HG03045 (cell line): ENCODE data around the gene FAIM2.

ENCODE experiments used
- ATAC-seq: cut with Tn5 transposase; IDR thresholded peaks from one replicate; pipeline ENCODE4 v1.9.1; 2021; ENCODE audit warnings: mild to moderate bottlenecking, moderate library complexity; ENCODE audit not compliant: unreplicated experiment

FAIM2 gene

DNA sequence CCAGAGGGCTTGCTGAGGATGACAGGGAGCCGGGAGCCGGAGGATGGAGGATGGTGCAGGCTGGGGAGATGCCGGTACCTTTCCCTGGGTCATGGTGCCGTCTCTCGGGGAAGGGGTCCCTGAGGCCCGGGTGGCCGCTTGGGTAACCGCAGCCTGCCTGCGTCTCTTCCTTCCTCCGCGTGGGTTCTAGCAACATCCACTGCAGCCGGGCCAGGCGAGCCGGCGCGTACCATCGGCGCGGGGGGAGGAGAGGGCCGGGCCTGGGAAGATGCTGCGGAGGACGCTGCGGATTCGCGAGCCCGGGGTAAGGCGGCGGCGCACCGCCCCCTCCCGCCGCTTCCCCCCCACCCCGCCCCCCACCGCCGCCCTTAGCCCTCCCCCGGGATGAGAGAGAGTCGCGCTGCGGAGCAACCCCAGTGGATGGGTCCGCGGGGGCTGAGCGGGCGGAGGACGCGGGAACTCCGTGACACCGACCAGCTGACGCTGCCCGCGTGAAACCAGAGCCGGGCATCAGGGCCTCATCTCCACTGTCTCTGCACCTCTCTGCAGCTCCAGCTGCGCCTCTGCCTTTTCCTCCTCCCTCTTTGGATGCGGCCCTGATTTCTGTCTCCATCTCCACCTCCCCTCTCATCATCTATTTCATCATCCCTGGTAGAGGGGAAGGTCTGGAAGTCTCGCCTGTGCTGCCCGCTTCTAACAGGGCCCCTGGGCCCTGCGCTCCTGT lies at the start of gene FAIM2:
TSS of gene FAIM2 (minus strand) at position 201 of the 724 bp plus-strand sequence. CDS start at position 93, 108 bp downstream.
- no peak for ATAC-seq

DNA sequence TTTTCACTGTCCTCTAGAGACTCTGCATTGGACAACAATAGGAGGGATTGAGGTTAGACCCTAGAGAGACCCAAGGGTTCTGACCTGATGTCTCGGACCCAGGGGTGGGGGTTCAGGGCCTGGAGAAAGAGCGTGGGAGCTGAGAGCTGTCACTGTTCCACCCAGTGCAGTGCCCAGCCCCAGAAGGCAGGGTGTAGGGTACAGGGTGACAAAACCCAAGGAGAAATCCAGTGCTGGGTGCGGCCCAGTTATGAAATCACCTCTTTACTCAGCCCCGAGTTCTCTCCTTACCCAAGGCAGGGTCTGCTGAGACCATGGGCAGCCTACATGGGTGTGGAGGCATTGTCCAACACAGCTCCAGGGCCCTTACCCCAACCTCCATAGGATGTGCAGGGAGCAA lies 49.5 kb upstream of the FAIM2 start:
- no peak for ATAC-seq

DNA sequence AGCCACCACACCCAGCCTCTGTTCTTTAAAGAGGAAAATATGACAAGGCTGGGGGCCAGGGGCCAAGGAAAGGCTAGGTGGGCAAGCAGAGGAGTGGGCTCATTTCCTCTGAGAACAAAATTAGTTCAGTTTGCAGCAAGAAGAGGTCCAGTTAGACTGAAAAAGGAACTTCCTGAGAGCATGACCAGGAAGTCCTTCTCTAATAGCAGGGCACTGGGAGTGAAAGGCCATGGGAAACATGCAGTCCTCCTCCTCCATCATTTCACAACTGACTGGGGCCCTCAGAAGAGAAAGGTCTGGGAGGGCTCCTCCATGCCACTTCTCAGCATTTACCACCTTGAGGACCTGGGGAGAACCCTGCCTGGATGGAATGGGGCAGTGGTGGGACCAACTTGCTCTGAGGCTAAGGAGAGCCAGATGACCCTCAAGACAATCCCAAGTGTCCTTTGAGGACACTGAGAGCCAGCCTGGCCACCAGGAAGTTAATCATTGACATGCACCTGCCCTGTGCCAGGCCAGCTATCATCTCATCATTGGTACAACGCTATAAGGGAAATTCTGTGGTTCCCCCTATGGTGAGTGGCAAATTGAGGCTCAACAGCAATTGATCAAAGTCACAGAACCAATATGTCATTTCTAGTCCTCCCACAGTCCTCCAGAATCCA lies 48.8 kb upstream of the FAIM2 start:
- no peak for ATAC-seq

DNA sequence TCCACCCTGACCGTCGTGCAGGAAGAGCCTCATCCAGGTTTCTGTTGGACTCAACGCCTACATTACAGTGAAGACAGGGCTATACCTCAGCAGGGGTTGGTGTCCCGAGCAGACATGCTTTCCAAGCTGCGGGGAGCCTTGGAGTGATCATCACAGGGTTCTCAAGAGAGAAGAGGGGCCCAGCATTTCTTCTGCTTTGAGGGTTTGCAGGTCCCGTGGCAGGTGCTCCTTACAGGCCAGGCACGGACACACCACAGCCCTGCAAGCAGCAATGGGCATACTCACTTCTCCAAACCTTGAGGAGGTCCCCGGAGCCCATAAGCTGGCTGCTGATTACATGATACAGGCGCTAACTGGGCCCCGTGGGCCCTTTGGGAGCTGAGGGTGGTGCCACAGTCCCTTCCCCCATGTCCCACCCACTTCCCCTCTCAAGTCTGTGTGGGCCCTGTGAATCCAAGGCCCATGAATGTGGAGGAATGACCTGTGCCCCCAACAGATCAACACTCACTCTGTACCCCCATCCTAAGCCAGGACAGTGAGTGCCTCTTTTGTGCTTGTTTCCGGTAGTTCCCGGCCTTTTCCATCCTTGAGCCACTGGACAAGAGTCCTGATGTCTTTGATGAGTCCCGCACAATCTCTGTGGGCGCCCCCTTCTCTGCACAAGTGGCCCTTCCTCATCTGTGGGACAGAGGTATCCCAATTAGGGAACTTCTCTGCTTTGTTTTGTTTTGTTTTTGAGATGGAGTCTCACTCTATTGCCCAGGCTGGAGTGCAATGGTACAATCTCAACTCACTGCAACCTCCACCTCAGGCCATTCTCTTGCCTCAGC lies 47.9 kb upstream of the FAIM2 start:
- no peak for ATAC-seq

DNA sequence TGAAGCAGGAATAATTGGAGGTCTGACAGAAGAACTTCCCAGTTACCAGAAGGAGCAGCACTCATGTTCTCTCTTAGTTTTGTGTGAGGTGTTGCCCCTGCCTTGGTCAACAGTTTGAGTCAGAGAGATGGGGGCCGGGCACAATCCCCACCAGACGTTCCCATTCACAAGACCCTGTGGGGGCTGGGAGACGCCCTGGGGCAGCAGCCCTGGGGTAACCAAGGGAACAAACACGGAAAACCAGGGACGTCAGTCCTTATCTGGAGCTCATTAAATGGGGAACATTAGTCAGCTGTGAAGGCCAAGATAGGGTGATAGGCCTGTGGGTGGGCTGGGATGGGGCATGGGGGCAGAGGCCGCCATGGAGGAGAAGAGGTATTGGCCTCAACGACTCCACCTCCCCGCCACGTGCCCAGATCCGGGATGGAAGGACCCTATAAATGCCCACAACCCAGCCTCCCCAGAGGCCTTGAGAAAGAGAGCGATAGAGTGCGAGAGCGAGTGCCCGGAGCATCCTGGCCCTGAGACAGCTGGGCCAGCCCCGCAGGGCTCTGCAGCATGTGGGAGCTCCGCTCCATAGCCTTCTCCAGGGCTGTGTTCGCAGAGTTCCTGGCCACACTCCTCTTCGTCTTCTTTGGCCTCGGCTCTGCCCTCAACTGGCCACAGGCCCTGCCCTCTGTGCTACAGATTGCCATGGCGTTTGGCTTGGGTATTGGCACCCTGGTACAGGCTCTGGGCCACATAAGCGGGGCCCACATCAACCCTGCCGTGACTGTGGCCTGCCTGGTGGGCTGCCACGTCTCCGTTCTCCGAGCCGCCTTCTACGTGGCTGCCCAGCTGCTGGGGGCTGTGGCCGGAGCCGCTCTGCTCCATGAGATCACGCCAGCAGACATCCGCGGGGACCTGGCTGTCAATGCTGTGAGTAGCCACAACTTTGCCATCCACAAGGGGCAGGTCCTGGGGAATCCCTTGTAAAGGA lies 46.9 kb upstream of the FAIM2 start, which contains the start of gene AQP2:
TSS of gene AQP2 (plus strand) at position 465 of the 979 bp plus-strand sequence. CDS start at position 559, 94 bp downstream.
- ATAC-seq = no peak

DNA sequence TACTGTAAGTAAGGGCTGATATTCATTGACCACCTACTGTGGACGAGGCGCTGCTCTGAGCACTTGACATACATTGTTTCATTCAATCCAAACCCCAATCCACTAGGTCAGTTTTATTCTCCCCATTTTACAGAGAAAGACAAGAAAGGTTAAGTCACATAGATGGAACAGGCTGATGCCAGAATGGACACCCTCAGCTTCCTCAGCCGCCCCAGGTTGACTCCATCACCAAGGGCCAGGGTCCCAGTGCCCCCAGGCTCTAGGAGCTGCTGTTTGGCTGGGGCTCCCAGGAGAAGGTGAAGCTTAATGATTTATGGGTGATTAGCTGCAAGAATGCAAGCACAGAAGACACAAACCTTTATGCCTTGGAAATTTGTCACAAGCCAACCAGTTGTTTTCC lies 46.2 kb upstream of the FAIM2 start:
- no peak for ATAC-seq

DNA sequence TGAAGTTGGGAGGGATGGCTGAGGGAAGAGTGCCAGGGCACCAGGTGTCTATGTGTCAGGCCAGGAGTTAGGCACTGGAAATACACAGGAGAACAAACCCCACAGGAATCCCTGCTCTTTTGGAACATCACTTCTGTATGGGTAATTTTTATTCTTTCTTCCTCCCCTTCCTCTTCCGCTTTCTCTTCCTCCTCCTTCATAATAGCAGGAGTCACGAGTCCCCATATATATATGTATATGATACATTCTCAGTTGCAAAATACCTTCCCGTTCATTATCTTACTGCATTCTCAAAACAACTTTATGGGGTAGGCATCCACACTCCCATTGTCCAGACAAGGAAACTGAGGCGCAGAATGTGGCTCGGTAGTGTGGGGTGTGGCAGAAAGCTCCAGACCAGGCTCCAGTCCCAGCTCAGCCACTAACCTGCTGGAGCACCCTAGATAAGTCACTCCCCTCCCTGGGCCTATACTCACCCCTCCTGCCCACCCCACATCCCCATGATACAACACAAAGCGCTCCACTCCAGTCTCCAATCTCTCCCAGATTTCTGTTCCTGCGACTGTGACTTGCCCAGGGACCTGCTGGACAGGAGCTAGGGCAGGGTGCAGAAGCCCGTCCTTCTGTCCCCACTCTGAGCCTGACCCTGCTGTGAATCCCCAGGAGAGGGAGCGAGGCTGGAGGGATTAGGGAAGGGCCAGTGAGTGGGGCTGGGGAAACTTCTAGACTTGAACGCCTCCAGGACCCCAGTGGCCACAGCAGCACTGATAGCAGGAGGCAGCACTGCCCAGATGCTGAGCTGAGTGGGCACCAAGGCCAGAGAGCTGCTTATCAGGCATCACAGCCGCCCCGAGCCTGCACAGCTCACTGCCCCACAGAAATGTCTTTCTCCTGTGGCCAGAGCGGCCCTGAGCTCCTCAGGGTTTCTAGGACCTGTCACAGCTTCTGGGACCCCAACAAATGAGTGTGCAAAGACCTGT lies 45.5 kb upstream of the FAIM2 start:
- no peak for ATAC-seq

DNA sequence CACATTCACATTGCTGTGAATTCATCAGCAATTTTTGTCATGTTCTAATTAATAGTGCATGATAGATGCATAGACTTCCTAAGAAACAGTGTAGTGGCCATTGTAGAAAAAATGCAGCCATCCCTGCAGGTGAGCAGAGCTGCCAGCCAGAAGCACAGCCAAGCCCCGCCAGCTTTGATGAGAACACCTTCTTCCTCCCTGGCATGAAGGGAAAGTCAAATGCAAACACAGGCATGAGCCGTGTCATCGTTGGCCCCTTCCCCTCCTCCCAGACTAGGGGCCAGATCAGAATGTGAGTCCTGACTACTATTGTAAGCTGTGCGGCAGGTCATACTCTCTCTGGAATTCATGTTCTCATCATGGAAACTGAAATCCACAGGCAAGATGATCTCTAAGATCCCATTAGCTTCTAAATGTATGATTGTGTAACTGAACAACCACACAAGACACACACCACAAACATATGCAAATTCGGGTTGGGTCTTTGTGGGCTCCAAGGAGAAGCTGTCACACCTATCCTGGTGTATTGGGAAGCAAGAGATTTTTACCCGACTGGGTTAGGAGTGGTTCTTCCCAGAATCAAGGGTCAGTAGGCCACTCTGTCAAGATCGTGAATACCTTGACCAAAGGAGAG lies 44.0 kb upstream of the FAIM2 start:
- no peak for ATAC-seq

DNA sequence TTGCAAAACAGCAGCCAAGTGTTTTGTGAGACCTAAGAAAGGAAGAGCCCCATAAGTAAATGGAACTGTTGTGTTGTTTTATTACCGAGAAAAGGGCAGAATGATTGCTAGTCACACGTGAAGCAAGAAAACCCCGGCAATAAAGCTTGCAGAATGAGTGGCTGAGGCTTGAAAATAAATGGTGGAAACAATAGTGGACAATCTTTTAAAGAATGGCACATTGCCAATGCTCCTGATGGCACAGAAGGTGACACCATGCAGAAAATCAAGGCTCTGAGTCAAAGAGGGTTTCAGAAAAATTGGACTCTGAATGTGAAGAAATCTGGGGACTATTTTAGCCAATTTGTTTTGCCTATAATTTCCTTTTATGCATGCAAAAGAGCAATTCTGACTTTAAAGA lies 42.8 kb upstream of the FAIM2 start:
- ATAC-seq = no peak

DNA sequence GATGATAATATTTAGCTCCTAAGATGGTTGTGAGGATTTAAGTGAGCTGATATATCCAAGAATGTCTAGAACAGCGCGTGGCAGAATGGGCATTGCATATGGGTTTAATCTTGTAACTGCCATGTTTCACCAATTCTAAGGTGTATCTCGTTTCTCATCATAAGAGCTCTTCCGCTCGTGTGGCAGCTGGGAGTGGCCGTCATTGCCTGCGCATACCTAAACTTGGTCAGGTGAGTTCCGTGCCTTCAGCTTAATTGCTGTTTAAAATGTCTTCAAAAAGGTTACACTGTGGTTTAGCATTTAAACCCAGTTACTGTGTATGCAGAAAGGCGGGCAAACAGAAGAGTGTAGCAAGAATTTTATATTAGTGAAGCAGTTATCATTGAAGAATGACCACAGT lies 42.4 kb upstream of the FAIM2 start:
- no peak for ATAC-seq

DNA sequence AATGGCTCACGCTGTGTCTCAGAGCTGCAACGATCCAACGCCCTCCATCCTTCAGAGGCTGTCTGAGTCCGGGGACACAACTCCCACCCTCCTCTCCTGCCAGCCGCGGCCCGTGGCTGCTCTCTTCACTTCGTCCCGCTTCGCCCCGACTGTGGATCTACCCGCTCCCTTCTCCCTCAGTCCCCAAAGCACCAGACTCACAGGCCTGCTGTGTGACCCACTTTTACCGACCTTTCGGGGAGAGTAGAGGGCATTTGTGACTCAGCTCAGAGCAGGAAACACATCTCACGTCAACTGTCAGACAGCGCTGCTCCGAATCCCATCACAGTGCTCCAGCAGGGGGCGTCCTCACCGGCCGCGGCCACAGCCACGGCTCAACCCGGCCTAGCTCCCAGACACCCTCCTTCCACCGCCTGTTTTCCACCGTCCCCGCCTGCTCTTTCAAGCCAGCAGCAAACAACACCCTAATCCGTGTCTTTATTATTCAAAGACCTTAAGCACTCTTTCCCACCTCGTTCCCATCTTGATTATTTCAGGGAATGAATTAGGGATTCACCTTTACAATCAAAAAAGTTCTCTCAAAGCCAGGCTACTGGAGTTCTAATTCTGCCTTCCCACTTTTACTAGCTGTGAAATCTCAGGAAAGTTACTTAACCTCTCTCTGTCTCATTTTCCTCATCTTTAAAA lies 41.8 kb upstream of the FAIM2 start:
- ATAC-seq = peak; percentile 66

DNA sequence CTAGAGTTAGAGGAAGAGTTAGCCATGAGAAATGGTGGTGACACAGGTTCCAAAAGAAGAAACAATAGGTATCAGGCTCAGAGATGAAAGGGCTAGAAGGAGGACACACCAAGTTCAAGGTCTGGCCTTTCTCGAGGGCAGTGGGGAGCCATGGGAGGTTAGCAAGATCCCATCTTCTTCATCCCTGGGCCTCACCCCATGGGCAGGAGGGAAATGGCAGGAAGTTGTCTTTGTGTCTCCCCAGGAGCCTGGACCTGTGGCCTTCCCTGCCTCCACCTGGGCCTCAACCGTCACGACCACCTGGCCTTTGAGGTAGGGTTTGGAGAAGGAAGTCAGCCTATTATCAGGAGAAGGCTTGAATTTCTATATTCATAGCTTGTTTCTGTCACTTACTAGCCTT lies 41.0 kb upstream of the FAIM2 start:
- ATAC-seq = no peak

DNA sequence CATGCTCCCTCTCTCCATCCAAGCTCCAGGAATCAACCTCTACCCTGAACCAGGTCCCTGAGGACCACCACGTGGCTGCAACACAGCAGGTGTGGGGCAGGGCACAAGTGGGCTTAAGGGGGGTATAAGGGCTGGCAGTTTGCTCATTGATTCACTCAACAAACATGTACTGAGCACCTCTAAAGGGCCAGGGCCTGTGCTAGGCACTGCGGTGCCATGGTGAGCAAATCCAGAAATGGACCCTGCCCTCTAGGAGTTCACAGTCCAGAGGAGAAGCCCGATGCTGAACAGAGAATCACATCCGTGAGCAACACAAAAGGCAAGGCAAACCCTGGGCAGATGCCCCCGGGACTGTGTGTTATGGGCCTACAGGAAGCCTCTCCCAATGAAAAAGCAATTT lies 40.3 kb upstream of the FAIM2 start:
- no peak for ATAC-seq

DNA sequence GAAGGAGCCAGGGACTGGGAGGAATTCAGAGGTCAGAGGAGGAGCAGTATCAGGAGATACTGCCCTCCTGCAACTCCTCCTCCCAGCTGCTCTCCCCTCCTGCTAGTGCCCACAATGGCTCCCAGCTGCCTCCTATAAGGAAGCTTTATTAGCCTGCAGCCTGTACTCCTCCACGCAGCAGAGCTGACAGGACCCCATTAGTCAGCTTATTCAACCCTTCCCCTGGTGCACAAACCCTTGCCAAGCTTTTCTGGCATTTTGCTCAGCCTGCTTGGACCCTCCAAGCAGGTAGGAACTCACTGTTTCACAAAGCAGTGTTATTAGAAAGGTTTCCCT lies 39.9 kb upstream of the FAIM2 start:
- ATAC-seq = no peak

DNA sequence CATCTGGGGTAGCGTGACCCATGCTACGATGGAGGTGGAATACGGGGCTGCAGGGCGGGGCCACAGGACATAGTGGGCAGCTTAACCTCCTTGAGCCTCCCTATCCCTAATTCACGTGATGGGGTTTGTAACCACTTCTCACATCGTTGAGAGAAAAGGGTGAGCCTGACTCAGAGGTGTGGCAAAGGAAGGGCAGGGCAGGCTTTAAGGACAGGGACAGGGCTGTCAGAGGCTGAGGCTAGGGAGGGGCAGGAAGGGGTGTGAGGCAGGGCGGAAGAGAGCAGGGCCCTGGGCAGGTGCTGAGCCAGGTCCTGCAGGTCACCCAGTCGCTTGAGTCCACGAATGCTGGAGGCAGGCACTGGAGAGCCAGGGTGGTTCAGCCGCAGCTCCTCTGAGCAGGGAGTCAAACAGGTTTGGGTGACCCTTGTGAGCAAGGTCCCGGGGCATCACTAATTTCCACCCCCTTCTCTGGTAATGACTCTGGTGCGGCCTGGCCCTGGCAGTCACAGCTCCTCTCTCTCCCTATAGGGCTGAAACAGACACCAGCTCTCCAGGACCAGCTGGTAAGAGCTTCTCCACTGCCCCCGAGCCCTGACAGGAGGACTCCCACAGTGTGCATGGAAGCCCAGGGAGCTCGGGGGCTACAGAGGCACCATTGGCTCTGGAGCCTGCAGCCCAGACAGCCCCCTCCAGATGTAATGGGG lies 39.4 kb upstream of the FAIM2 start:
- no peak for ATAC-seq

DNA sequence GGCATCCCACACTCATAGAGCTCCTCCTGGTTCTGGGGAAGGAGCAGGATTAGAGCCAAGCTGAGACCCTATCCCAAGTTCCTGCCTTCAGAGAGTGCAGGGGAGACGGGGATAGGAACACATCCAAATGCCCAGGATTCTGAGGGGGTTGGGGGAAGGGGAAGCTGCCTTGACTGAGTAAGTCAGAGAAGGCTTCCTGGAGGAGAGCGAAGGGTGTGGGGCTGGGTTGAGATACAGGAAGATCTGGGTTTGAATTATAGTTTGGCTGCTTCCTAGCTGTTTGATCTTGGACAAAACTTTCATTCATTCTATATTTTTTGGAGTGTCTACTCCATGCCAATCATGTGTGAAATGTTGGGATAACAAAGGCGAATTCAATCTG lies 38.8 kb upstream of the FAIM2 start:
- ATAC-seq = no peak

DNA sequence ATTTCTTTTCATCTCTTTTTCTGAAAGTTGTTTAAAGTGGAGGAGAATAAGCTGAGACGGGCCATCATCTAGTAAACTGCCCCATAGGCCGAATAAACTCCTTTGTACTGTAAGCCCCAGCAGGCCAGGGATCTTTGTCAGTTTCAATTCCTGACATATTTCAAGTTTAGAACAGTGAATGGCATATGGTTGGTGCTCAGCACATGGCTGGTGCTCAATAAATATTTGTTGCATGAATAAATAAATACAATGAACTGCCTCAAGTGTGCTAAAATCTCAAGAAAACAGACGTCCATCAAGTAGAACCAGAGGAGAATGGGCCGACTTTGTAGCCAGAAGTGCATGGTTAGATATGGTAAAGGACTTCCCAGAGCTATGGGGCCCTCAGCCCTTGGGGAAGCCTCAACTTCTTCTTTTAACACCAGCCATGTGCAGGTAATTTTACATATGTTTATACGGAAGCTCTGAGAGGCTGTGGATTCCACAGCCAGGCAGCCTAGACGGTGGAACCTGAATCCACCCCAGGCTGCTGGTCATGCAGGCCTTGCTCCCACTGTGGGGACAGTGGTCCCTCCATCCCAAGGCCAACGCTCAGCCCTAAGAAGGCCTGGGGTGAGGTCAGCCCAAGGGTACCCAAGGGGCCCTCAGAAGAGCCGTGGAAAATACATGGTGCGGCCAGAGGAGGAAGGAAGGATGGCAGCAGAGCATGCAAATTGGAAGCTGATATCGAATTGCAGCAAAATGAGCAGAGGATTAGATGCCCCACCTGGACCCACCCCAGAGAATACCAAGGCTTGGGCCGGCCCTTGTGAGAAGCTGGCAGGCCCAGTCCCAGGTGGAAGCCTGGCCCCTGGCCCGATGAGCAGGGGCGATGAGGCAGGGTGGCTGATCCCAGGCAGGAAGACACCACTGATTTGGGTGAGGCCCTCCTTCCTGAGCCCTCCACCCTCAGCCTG lies 38.1 kb upstream of the FAIM2 start:
- no peak for ATAC-seq
